ENCODE results near the gene DDX42.

Gene DDX42

DNA sequence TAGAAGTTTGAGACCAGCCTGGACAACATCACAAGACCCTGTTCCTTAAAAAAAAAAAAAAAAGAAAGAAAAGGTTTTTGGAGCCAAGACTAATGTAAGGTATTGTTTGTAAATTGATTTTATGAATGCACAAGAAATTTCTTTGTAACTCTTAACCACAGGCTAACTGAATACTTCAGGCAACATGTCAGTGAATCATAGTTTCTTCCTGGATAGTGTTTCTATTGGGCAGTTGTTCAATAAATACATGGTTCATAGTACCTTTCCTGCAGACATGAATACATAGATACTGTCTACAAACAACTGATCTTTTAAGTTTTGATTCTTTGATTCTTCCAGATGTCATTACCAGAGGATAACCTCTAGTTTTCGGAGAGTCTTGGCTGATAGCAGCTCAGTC, 11.6 kb downstream of the DDX42 start:
- H3K36me3 ChIP-seq (replicated peaks; ENCODE audit: insufficient read depth, low read length), result peaks cover 9% of the 10 kb centered on the region
- H4K20me1 ChIP-seq (ENCODE audit: insufficient read depth, low read length), result peaks cover 27% of the 10 kb centered on the region
- H2AFZ ChIP-seq (ENCODE audit: low read length), result no peak overlapping the region
- TF ChIP-seq EZH2phosphoT487 (IDR thresholded peaks at IDR 0.05; ENCODE audit: low read length) (no peak), EZH2 (optimal IDR thresholded peaks at IDR 0.05; ENCODE audit: low read depth, low read length) (no peak)
- TF ChIP-seq, protein P1, sequence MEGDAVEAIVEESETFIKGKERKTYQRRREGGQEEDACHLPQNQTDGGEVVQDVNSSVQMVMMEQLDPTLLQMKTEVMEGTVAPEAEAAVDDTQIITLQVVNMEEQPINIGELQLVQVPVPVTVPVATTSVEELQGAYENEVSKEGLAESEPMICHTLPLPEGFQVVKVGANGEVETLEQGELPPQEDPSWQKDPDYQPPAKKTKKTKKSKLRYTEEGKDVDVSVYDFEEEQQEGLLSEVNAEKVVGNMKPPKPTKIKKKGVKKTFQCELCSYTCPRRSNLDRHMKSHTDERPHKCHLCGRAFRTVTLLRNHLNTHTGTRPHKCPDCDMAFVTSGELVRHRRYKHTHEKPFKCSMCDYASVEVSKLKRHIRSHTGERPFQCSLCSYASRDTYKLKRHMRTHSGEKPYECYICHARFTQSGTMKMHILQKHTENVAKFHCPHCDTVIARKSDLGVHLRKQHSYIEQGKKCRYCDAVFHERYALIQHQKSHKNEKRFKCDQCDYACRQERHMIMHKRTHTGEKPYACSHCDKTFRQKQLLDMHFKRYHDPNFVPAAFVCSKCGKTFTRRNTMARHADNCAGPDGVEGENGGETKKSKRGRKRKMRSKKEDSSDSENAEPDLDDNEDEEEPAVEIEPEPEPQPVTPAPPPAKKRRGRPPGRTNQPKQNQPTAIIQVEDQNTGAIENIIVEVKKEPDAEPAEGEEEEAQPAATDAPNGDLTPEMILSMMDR (IDR thresholded peaks at IDR 0.05; ENCODE audit: low read length), result no peak
- H3K4me2 ChIP-seq (ENCODE audit: low read depth, low read length), result no peak overlapping the region
- no peaks in the 10 kb centered on the region for H3K9me2 ChIP-seq (replicated peaks; ENCODE audit: insufficient read depth, low read length)
- no peaks in the 10 kb centered on the region for H3F3A ChIP-seq (ENCODE audit: insufficient read depth, low read length)
- H3K79me2 ChIP-seq (ENCODE audit: low read length), result peaks cover 89% of the 10 kb centered on the region
- no peak for DNase-seq
- no peaks in the 10 kb centered on the region for H3K4me1 ChIP-seq (ENCODE audit: low read length)
- H3K4me3 ChIP-seq (ENCODE audit: low read length), result no peak overlapping the region
- no peaks in the 10 kb centered on the region for H3K9me3 ChIP-seq (replicated peaks; ENCODE audit: insufficient read depth, low read length)
- no peaks in the 10 kb centered on the region for H3K27me3 ChIP-seq (replicated peaks; ENCODE audit: insufficient read depth, low read length)
- no peak overlapping the region for H3K27ac ChIP-seq (ENCODE audit: low read length)
- H3K9ac ChIP-seq (ENCODE audit: low read length), result no peak overlapping the region

GRCh38 chr17:63786117-63786516, 12.1 kb downstream of the DDX42 start:
- no peak overlapping the region for H3K27ac ChIP-seq (ENCODE audit: low read length)
- peaks cover 31% of the 10 kb centered on the region for H4K20me1 ChIP-seq (ENCODE audit: insufficient read depth, low read length)
- no peaks in the 10 kb centered on the region for H3K27me3 ChIP-seq (replicated peaks; ENCODE audit: insufficient read depth, low read length)
- no peak for DNase-seq
- TF ChIP-seq EZH2phosphoT487 (IDR thresholded peaks at IDR 0.05; ENCODE audit: low read length), result no peak
- TF ChIP-seq, protein P1 (IDR thresholded peaks at IDR 0.05; ENCODE audit: low read length), result no peak
- TF ChIP-seq EZH2 (optimal IDR thresholded peaks at IDR 0.05; ENCODE audit: low read depth, low read length), result no peak
- no peaks in the 10 kb centered on the region for H3K9me3 ChIP-seq (replicated peaks; ENCODE audit: insufficient read depth, low read length)
- no peak overlapping the region for H2AFZ ChIP-seq (ENCODE audit: low read length)
- no peak overlapping the region for H3K9ac ChIP-seq (ENCODE audit: low read length)
- H3F3A ChIP-seq (ENCODE audit: insufficient read depth, low read length), result no peaks in the 10 kb centered on the region
- no peak overlapping the region for H3K4me3 ChIP-seq (ENCODE audit: low read length)
- H3K4me2 ChIP-seq (ENCODE audit: low read depth, low read length), result no peak overlapping the region
- H3K4me1 ChIP-seq (ENCODE audit: low read length), result no peaks in the 10 kb centered on the region
- H3K79me2 ChIP-seq (ENCODE audit: low read length), result peaks cover 89% of the 10 kb centered on the region
- peaks cover 9% of the 10 kb centered on the region for H3K36me3 ChIP-seq (replicated peaks; ENCODE audit: insufficient read depth, low read length)
- no peaks in the 10 kb centered on the region for H3K9me2 ChIP-seq (replicated peaks; ENCODE audit: insufficient read depth, low read length)

GRCh38 chr17:63786971-63787711, 13.2 kb downstream of the DDX42 start:
- Histone ChIP-seq H3K9me3 (replicated peaks; ENCODE audit: insufficient read depth, low read length) (no peaks in the 10 kb centered on the region), H3K79me2 (ENCODE audit: low read length) (peaks cover 91% of the 10 kb centered on the region), H3K27ac (ENCODE audit: low read length) (no peak overlapping the region), H3K9ac (ENCODE audit: low read length) (no peak overlapping the region), H3K9me2 (replicated peaks; ENCODE audit: insufficient read depth, low read length) (no peaks in the 10 kb centered on the region), H3K4me1 (ENCODE audit: low read length) (no peaks in the 10 kb centered on the region), H3K4me3 (ENCODE audit: low read length) (no peak overlapping the region), H3K36me3 (replicated peaks; ENCODE audit: insufficient read depth, low read length) (peaks cover 10% of the 10 kb centered on the region), H2AFZ (ENCODE audit: low read length) (no peak overlapping the region), H4K20me1 (ENCODE audit: insufficient read depth, low read length) (peaks cover 29% of the 10 kb centered on the region), H3K27me3 (replicated peaks; ENCODE audit: insufficient read depth, low read length) (no peaks in the 10 kb centered on the region), H3K4me2 (ENCODE audit: low read depth, low read length) (no peak overlapping the region), H3F3A (ENCODE audit: insufficient read depth, low read length) (no peaks in the 10 kb centered on the region)
- TF ChIP-seq EZH2phosphoT487 (IDR thresholded peaks at IDR 0.05; ENCODE audit: low read length) (no peak), EZH2 (optimal IDR thresholded peaks at IDR 0.05; ENCODE audit: low read depth, low read length) (no peak)
- TF ChIP-seq, protein P1 (IDR thresholded peaks at IDR 0.05; ENCODE audit: low read length), result no peak
- no peak for DNase-seq

Measured in MM.1S (cell line).